Karpas-422 (cell line): ENCODE results near the gene PSMD3. TPM values are rescaled to one million over a fixed set of nuclear protein-coding genes. Genes with fewer than 3 reads are reported as not detected.
A peak's percentile ranks its signal among the peaks of the same experiment; 100 is the strongest.
"Not testable (repeated sequence)": the region's sequence is repeated elsewhere in the genome, so short reads cannot be mapped to it uniquely, and the experiment has no call there.

Experiments used
- DNase-seq: peaks from one replicate; pipeline ENCODE4 v3.0.0-alpha.2; 2015
- H2AFZ ChIP-seq: fragments of 200-600 bp; sonication (generic); 2 replicates; pipeline ENCODE4 v1.6.1; 2014; ENCODE audit warnings: antibody characterized with exemption, low read length, mixed read lengths
- H3K27ac ChIP-seq: fragments of 200-600 bp; sonication (generic); 2 replicates; pipeline ENCODE4 v1.5.1; 2014; ENCODE audit warnings: mild to moderate bottlenecking, low read length, moderate library complexity
- H3K27me3 ChIP-seq: fragments of 200-600 bp; sonication (generic); 2 replicates; pipeline ENCODE4 v1.6.1; 2014; ENCODE audit warnings: low read length, mixed read lengths
- H3K36me3 ChIP-seq: fragments of 200-600 bp; sonication (generic); 2 replicates; pipeline ENCODE4 v1.6.1; 2014; ENCODE audit warnings: low read length, mixed read lengths; ENCODE audit not compliant: insufficient read depth
- H3K4me1 ChIP-seq: fragments of 200-600 bp; sonication (generic); 2 replicates; pipeline ENCODE4 v1.6.1; 2014; ENCODE audit warnings: mild to moderate bottlenecking, low read length, mixed read lengths
- H3K4me2 ChIP-seq: fragments of 200-600 bp; sonication (generic); 2 replicates; pipeline ENCODE4 v1.6.1; 2014; ENCODE audit warnings: low read length, low read depth, mild to moderate bottlenecking; ENCODE audit not compliant: poor library complexity, severe bottlenecking
- H3K4me3 ChIP-seq: fragments of 200-600 bp; sonication (generic); 2 replicates; pipeline ENCODE4 v1.5.1; 2014; ENCODE audit warnings: mild to moderate bottlenecking, antibody characterized with exemption, low read length, mixed read lengths
- H3K79me2 ChIP-seq: fragments of 200-600 bp; sonication (generic); 2 replicates; pipeline ENCODE4 v1.6.1; 2014; ENCODE audit warnings: mild to moderate bottlenecking, low read length, mixed read lengths
- H3K9ac ChIP-seq: fragments of 200-600 bp; sonication (generic); 2 replicates; pipeline ENCODE4 v1.6.0; 2014; ENCODE audit warnings: low read length
- H3K9me2 ChIP-seq: fragments of 200-600 bp; sonication (generic), shearing (Covaris generic); replicated peaks from 2 replicates; pipeline ENCODE4 v1.6.0; 2014; ENCODE audit warnings: mild to moderate bottlenecking, low read length, moderate library complexity; ENCODE audit not compliant: insufficient read depth
- H3K9me3 ChIP-seq: fragments of 300-700, 200-600 bp; sonication (generic); 2 replicates; pipeline ENCODE4 v1.6.1; 2014; ENCODE audit warnings: low read length, mixed read lengths
- H4K20me1 ChIP-seq: fragments of 200-600 bp; sonication (generic); 2 replicates; pipeline ENCODE4 v1.6.1; 2014; ENCODE audit warnings: mild to moderate bottlenecking, antibody characterized with exemption, low read length, low read depth; ENCODE audit not compliant: insufficient read depth
- total RNA-seq: library from RNA; depleted of rRNA; stranded (reverse); fragments of >200 nt; shearing (Covaris generic); gene quantifications from 2 replicates; pipeline ENCODE4 v1.2.3, GENCODE V29; 2014; ENCODE audit warnings: low replicate concordance

PSMD3 gene
- total RNA-seq, 1 experiment from 2014 or later: 87.1 TPM

DNA sequence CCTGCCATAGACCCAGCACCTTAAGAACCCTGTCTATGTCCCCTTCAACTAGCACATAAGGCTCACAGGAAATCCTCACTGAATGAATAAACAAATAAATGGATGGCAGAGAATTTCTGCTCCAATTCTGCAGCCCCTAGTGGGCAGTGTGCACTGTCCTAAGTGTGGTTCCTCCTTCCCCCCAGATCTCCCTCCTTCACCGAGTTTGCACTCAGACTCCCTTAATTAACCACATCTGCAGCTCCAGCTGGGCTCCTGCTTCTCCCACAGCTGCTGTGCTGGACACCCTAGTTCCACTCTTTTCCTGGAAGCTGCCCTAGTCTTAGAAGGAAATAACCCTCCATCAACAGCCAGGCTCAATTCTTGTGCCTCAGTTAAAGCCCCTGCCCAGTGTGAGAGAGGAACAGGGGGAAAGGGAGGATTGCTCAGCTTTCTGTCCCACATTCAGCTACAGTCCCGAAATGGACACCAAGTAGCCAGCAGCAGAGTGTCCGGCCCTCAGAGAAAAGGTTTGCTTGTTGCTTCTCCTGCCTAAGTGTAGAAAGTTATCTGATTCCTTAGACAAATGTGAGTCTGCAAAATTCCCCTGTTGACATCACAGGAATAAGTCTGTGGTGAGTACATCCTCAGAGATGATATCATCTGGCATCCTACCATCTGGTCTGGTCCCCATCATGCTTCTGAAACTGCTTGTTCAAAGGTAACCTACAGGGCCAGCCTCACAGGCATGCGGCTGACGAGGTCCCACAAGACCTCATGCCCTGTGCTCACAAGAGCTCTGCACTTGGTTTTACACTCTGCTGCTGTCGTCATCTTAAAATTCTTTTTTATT is 40.8 kb upstream of the PSMD3 start:
- H2AFZ ChIP-seq: peak overlapping the region; percentile 80; the same call in 1 of the 2 replicates

GRCh38 chr17:39943702-39944392 is 36.8 kb upstream of the PSMD3 start:
- Histone ChIP-seq H2AFZ (no peak overlapping the region), H3K36me3 (no peaks in the 10 kb centered on the region), H3K4me3 (no peak overlapping the region), H3K27ac (no peak overlapping the region), H3K9me2 (no peaks in the 10 kb centered on the region), H3K27me3 (no peaks in the 10 kb centered on the region), H3K4me1 (peaks cover 23% of the 10 kb centered on the region), H3K9me3 (no peaks in the 10 kb centered on the region), H3K4me2 (no peak overlapping the region), H4K20me1 (no peaks in the 10 kb centered on the region), H3K9ac (no peak overlapping the region), H3K79me2 (no peaks in the 10 kb centered on the region)
- DNase-seq: no peak

More for the DNA sequence above, 40.8 kb upstream of the PSMD3 start:
- Histone ChIP-seq H3K9ac (peak overlapping the region; percentile 51), H4K20me1 (no peaks in the 10 kb centered on the region), H3K4me3 (no peak overlapping the region), H3K36me3 (no peaks in the 10 kb centered on the region), H3K4me2 (peak overlapping the region; percentile 40), H3K9me3 (no peaks in the 10 kb centered on the region), H3K9me2 (no peaks in the 10 kb centered on the region), H3K79me2 (no peaks in the 10 kb centered on the region), H3K27ac (no peak overlapping the region), H3K27me3 (no peaks in the 10 kb centered on the region), H3K4me1 (peaks cover 19% of the 10 kb centered on the region)
- DNase-seq: peak; percentile 80

GRCh38 chr17:39944393-39944711 is 36.3 kb upstream of the PSMD3 start:
- Histone ChIP-seq H4K20me1 (no peaks in the 10 kb centered on the region), H3K27ac (no peak overlapping the region), H3K9ac (no peak overlapping the region), H3K36me3 (no peaks in the 10 kb centered on the region), H3K79me2 (no peaks in the 10 kb centered on the region), H3K4me2 (no peak overlapping the region), H3K27me3 (no peaks in the 10 kb centered on the region), H3K4me1 (peaks cover 21% of the 10 kb centered on the region), H2AFZ (no peak overlapping the region), H3K4me3 (no peak overlapping the region), H3K9me2 (no peaks in the 10 kb centered on the region), H3K9me3 (no peaks in the 10 kb centered on the region)
- DNase-seq: no peak

- Histone ChIP-seq H3K9me3 (no peaks in the 10 kb centered on the region), H3K27ac (no peak overlapping the region), H2AFZ (no peak overlapping the region), H3K4me1 (peaks cover 13% of the 10 kb centered on the region), H3K4me3 (no peak overlapping the region), H3K36me3 (no peaks in the 10 kb centered on the region), H3K27me3 (no peaks in the 10 kb centered on the region), H4K20me1 (no peaks in the 10 kb centered on the region), H3K9ac (no peak overlapping the region), H3K4me2 (no peak overlapping the region), H3K79me2 (no peaks in the 10 kb centered on the region), H3K9me2 (no peaks in the 10 kb centered on the region)
- DNase-seq: no peak
Measured at GRCh38 chr17:39946551-39947330, 33.9 kb upstream of the PSMD3 start.

DNA sequence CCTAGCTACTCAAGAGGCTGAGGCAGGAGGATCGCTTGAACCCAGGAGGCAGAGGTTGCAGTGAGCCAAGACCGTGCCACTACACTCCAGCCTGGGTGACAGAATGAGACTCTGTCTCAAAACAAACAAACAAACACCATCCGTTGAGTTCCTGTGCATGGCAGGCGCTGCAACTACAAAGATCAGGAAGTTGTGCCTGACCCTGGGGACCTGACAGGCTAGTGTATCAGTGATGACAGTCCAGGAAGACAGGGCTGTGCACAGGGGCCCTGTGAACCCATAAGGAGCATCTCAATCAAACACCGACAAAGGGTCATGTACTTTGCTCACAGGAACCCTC is 32.1 kb upstream of the PSMD3 start:
- H3K9me2 ChIP-seq, H3K36me3 ChIP-seq, H3K27me3 ChIP-seq, H3K9ac ChIP-seq, H3K27ac ChIP-seq, H2AFZ ChIP-seq, DNase-seq, H3K4me2 ChIP-seq, H4K20me1 ChIP-seq, H3K9me3 ChIP-seq, H3K79me2 ChIP-seq, H3K4me3 ChIP-seq: not testable (repeated sequence)
- H3K4me1 ChIP-seq: peaks cover 19% of the 10 kb centered on the region

GRCh38 chr17:39949028-39949427 is 31.6 kb upstream of the PSMD3 start:
- Histone ChIP-seq H3K36me3 (no peaks in the 10 kb centered on the region), H3K9ac (no peak overlapping the region), H3K4me1 (peaks cover 19% of the 10 kb centered on the region), H3K27ac (no peak overlapping the region), H3K79me2 (no peaks in the 10 kb centered on the region), H3K4me2 (no peak overlapping the region), H3K4me3 (no peak overlapping the region), H3K9me2 (no peaks in the 10 kb centered on the region), H4K20me1 (no peaks in the 10 kb centered on the region), H3K27me3 (no peaks in the 10 kb centered on the region), H2AFZ (no peak overlapping the region), H3K9me3 (no peaks in the 10 kb centered on the region)
- no peak for DNase-seq

DNA sequence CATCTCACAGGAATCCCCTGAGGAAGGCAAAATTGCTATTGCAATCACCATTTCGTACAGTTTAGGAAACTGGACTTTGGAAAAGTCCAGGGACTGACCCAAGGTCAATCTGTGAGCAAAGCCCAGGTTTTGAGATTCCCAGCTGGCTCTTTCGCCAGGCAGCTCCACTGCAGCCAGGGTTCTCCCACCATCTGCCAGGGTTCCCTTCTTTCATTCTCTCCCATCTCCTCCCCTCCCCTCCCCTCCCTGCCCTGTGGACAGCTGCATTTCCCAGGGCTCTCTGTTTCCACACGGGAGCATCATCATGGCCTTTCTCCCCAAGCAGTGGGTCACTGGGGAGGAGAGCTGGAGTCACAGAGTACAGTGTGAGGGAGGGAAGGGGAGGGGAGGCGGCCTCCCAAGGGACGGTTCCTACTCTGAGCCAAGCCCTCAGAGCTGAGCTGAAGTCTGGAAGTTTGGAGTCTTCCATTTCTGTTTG is 29.7 kb upstream of the PSMD3 start:
- H2AFZ ChIP-seq: no peak overlapping the region
- H3K9me3 ChIP-seq: no peaks in the 10 kb centered on the region
- H3K79me2 ChIP-seq: no peaks in the 10 kb centered on the region
- no peak overlapping the region for H3K9ac ChIP-seq
- H3K27me3 ChIP-seq: no peaks in the 10 kb centered on the region
- H3K27ac ChIP-seq: no peak overlapping the region
- no peaks in the 10 kb centered on the region for H4K20me1 ChIP-seq
- no peak overlapping the region for H3K4me2 ChIP-seq
- H3K36me3 ChIP-seq: no peaks in the 10 kb centered on the region
- DNase-seq: no peak
- no peaks in the 10 kb centered on the region for H3K9me2 ChIP-seq
- H3K4me3 ChIP-seq: no peak overlapping the region
- peaks cover 19% of the 10 kb centered on the region for H3K4me1 ChIP-seq
